MV-4-11 (cell line): ENCODE data around the gene RNPEP.
"Not testable (repeated sequence)": the region's sequence is repeated elsewhere in the genome, so short reads cannot be mapped to it uniquely, and the experiment has no call there.

Experiments used
- DNase-seq: peaks from one replicate; lab custom pipeline; 2025; lab: John Stamatoyannopoulos, UW

RNPEP gene

GRCh38 chr1:201962382-201962781 is 20.1 kb upstream of the RNPEP start:
- not testable (repeated sequence) for DNase-seq

GRCh38 chr1:201964261-201964660 is 18.2 kb upstream of the RNPEP start:
- no peak for DNase-seq

- no peak for DNase-seq
Measured at GRCh38 chr1:201966171-201966570, 16.3 kb upstream of the RNPEP start.

GRCh38 chr1:201968202-201968925 is 14.1 kb upstream of the RNPEP start:
- no peak for DNase-seq

- DNase-seq = no peak
Measured at GRCh38 chr1:201970334-201971159, 11.9 kb upstream of the RNPEP start.

GRCh38 chr1:201982082-201982622 is 296 bp upstream of the RNPEP start:
- DNase-seq = peak; percentile 28

GRCh38 chr1:201983380-201983805 is 945 bp downstream of the RNPEP start:
- no peak for DNase-seq

- DNase-seq = no peak
Measured at GRCh38 chr1:201984446-201984845, 2.0 kb downstream of the RNPEP start.

- DNase-seq = no peak
Measured at GRCh38 chr1:201985355-201985754, 2.9 kb downstream of the RNPEP start.

GRCh38 chr1:201988601-201989000 is 6.2 kb downstream of the RNPEP start:
- no peak for DNase-seq

GRCh38 chr1:201989354-201990128 is 7.1 kb downstream of the RNPEP start:
- DNase-seq = no peak

- no peak for DNase-seq
Measured at GRCh38 chr1:201990427-201990826, 8.0 kb downstream of the RNPEP start.

GRCh38 chr1:201999625-202000238 is 17.3 kb downstream of the RNPEP start:
- DNase-seq = peak; percentile 2

GRCh38 chr1:202002507-202002906 is 20.1 kb downstream of the RNPEP start:
- no peak for DNase-seq

- DNase-seq = no peak
Measured at GRCh38 chr1:202004711-202005110, 22.3 kb downstream of the RNPEP start.

- no peak for DNase-seq
Measured at GRCh38 chr1:202005958-202006357, 23.5 kb downstream of the RNPEP start.

GRCh38 chr1:202007304-202007703 is 24.9 kb downstream of the RNPEP start:
- no peak for DNase-seq

GRCh38 chr1:202007805-202008489 is 25.5 kb downstream of the RNPEP start:
- no peak for DNase-seq

- DNase-seq = peak; percentile 39
Measured at GRCh38 chr1:202009326-202010179, 27.1 kb downstream of the RNPEP start.
